ENCODE results near the gene SLC12A3.

The SLC12A3 gene

GRCh38 chr16:56945847-56946527 lies 81.0 kb downstream of the SLC12A3 start:
- no peak for TF ChIP-seq ZFX (IDR thresholded peaks at IDR 0.05)
- TF ChIP-seq, protein P1, sequence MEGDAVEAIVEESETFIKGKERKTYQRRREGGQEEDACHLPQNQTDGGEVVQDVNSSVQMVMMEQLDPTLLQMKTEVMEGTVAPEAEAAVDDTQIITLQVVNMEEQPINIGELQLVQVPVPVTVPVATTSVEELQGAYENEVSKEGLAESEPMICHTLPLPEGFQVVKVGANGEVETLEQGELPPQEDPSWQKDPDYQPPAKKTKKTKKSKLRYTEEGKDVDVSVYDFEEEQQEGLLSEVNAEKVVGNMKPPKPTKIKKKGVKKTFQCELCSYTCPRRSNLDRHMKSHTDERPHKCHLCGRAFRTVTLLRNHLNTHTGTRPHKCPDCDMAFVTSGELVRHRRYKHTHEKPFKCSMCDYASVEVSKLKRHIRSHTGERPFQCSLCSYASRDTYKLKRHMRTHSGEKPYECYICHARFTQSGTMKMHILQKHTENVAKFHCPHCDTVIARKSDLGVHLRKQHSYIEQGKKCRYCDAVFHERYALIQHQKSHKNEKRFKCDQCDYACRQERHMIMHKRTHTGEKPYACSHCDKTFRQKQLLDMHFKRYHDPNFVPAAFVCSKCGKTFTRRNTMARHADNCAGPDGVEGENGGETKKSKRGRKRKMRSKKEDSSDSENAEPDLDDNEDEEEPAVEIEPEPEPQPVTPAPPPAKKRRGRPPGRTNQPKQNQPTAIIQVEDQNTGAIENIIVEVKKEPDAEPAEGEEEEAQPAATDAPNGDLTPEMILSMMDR (conservative IDR thresholded peaks at IDR 0.05): no peak

DNA sequence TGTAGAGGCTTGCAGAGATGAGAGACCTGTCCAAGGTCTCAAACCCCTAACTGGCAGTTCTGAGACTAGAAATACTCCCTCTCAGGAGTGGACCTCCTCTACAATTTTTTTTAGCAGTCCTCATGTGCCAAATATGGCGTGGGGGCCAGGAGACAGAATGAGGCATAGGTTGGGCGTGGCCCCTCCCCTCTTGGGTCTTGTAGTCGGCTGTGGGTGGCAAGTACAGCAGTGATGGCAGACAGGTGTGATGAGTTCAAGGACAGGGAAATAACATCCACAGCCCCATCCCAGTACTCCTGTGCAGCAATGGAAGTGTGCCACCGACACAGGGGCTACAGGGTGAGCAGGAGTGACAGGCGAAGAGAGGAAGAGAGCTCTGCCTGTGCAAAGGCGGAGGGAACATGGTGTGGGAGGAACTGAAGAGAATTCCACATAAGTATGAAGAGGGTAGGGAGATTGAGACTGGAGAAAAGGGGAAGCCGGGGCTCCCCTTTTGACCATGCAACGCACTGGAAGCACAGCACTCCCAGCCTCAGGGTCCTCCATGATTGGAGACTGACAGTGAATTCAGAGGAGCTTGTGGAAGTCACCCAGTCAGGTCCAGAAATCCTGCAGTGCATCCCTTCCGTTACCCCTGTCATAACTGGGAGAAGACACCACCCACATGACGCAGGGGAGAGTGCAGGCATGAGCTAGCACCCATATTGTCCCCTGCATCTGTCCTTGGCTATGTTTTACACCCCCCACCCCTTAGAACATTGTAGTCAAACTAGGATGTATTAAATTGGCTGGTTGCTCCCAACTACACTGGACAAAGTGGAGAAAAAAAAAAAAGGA lies 82.0 kb downstream of the SLC12A3 start:
- H3K27ac ChIP-seq: no peak overlapping the region
- no peak for TF ChIP-seq ZFX (IDR thresholded peaks at IDR 0.05)

More at GRCh38 chr16:56945847-56946527, 81.0 kb downstream of the SLC12A3 start:
- no peak overlapping the region for H3K27ac ChIP-seq

DNA sequence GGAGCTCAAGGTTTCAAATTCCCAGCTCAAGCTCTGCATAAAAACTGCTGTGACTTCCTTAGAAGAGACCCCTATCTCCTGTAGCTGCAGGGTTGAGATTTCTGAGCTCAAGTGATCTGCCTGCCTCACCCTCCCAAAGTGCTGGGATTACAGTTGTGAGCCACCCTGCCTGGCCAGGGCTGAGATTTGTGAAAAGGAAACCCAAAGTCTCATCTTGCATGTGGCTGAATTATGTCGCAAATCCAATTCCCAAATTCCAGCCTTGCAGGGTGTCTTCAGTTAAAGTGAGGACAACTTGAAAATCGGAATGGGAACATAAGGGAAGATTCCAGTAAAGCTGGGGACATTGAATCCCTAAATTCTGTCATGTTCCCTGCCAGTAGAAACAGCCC lies 82.6 kb downstream of the SLC12A3 start:
- no peak overlapping the region for H3K27ac ChIP-seq
- no peak for TF ChIP-seq ZFX (IDR thresholded peaks at IDR 0.05)
- TF ChIP-seq, protein P1 (conservative IDR thresholded peaks at IDR 0.05): no peak

- H3K27ac ChIP-seq: no peak overlapping the region
These were observed 83.2 kb downstream of the SLC12A3 start for GRCh38 chr16:56948234-56948633.

GRCh38 chr16:56950051-56950450 lies 85.0 kb downstream of the SLC12A3 start:
- no peak overlapping the region for H3K27ac ChIP-seq
- TF ChIP-seq, protein P1 (conservative IDR thresholded peaks at IDR 0.05): no peak
- TF ChIP-seq ZFX (IDR thresholded peaks at IDR 0.05): no peak

More at GRCh38 chr16:56948234-56948633, 83.2 kb downstream of the SLC12A3 start:
- no peak for TF ChIP-seq ZFX (IDR thresholded peaks at IDR 0.05)
- TF ChIP-seq, protein P1 (conservative IDR thresholded peaks at IDR 0.05): no peak

DNA sequence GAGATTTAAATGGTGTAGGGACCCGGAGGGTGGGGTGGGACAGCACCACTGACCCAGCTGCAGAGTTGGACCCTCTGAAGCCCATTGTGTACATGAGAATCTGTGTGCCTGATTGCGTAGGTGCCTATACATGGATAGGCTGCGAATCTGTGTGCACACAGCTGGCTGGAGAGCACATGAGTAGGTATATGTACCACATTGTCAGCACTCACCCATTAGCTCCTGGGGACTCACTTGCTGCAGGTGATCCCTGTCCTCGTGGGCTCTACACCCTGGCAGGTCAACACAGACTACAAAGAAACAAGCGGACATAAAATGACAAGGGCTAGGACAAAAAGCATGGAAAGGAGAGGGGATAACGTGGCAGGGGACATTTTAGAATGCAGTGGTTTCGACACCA lies 85.4 kb downstream of the SLC12A3 start:
- H3K27ac ChIP-seq: no peak overlapping the region
- TF ChIP-seq ZFX (IDR thresholded peaks at IDR 0.05): no peak
- TF ChIP-seq, protein P1 (conservative IDR thresholded peaks at IDR 0.05): no peak

DNA sequence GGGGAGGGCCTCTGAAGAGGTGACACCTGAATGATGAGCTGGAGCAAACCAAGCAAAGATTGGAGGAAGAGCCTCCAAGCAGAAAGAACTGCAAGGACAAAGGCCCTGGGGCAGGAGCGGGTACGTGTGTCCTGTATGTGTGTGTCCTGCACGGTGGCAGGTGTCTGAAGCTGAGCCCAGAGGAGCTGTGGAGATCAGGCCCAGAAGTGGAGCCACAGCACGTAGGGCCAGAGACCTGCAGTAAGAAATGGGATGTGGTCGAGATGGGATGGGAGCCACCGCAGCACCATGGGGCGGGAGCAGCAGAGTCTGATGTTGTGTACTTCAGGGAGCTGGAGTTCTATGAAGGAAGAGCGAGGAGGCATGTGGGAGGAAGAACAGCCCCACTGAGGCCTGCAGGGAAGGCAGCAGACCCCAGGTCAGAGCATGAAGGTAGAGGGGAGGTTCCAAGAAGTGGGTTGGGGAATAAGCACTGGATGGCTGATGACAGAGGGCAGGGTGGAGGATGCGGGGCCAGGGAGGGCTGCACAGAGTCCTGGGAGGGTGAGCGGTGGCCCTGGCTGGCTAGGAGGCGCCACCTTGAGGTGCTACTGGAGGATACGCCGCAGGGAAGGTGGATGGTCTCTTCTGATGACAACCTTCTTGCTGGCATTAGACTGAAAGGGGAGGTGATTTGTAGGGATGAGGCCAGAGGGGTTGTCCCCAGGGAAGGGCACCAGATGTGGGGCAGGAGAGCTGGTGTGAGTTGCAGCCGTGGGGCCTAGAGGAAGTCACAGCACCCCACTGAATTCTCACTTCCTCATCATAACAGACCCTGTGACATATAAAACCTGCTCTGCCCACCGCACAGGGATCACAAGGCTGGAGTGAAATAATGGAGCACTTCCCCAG lies 86.1 kb downstream of the SLC12A3 start:
- H3K27ac ChIP-seq: no peak overlapping the region
- TF ChIP-seq, protein P1 (conservative IDR thresholded peaks at IDR 0.05): peak; percentile 70
- TF ChIP-seq ZFX (IDR thresholded peaks at IDR 0.05): no peak

Data from C4-2B (cell line).